IMR-90 (cell line): Measurements from ENCODE around the gene CARD10. TPM values are rescaled to one million over a fixed set of nuclear protein-coding genes. Genes with fewer than 3 reads are reported as not detected.

Source experiments
- ATAC-seq: fragments of 200-7000 bp; cut with Tn5 transposase; 2 replicates; pipeline ENCODE4 v1.9.1; 2020; ENCODE audit warnings: low read depth, mild to moderate bottlenecking, moderate library complexity
- BruUV-seq: library from RNA; stranded (reverse); fragments of 400-500 nt; replicated peaks from 2 replicates; lab custom pipeline; 2021; lab: Mats Ljungman, UMichigan
- CTCF ChIA-PET: fragments of 300-600 bp; formaldehyde crosslinking; extraction: SDS; loops from one replicate; lab custom pipeline; 2021; ENCODE audit warnings: antibody characterized with exemption; lab: Yijun Ruan, JAX
- POLR2A ChIA-PET: fragments of 300-600 bp; sonication (Branson Sonifier 250); formaldehyde crosslinking; loops from one replicate; lab custom pipeline; 2022; ENCODE audit warnings: antibody characterized with exemption; ENCODE audit not compliant: unreplicated experiment; lab: Charles Lee
- DNase-seq: peaks from one replicate; pipeline ENCODE4 v3.0.0; 2013
- H2AFZ ChIP-seq: replicated peaks from 2 replicates; pipeline ENCODE3; 2013; ENCODE audit warnings: low read length, mild to moderate bottlenecking; ENCODE audit not compliant: poor library complexity
- H2AK5ac ChIP-seq: 2 replicates; pipeline ENCODE4 v1.6.1; 2013; ENCODE audit warnings: low read depth, low read length, inconsistent platforms
- H2AK9ac ChIP-seq: replicated peaks from 2 replicates; pipeline ENCODE3; 2013; ENCODE audit warnings: mild to moderate bottlenecking, low read depth, low read length, moderate library complexity; ENCODE audit not compliant: poor library complexity
- H2BK120ac ChIP-seq: 2 replicates; pipeline ENCODE4 v1.6.1; 2013; ENCODE audit warnings: low read depth, low read length, inconsistent platforms
- H2BK15ac ChIP-seq: 3 replicates; pipeline ENCODE4 v1.6.1; 2013; ENCODE audit warnings: low read depth, low read length, inconsistent platforms
- H2BK20ac ChIP-seq: 2 replicates; pipeline ENCODE4 v1.6.1; 2013; ENCODE audit warnings: low read depth, mild to moderate bottlenecking, inconsistent platforms, low read length, moderate library complexity
- H2BK5ac ChIP-seq: 2 replicates; pipeline ENCODE4 v1.6.1; 2013; ENCODE audit warnings: mild to moderate bottlenecking, low read depth, low read length, inconsistent platforms; ENCODE audit not compliant: poor library complexity, severe bottlenecking
- H3K14ac ChIP-seq: replicated peaks from 2 replicates; pipeline ENCODE4 v1.6.1; 2013; ENCODE audit warnings: low read depth, low read length, inconsistent platforms
- H3K18ac ChIP-seq: 2 replicates; pipeline ENCODE4 v1.6.1; 2013; ENCODE audit warnings: low read depth, low read length, control low read depth
- H3K23ac ChIP-seq: 2 replicates; pipeline ENCODE4 v1.6.1; 2013; ENCODE audit warnings: low read depth, low read length, inconsistent platforms
- H3K27ac ChIP-seq: 2 replicates; pipeline ENCODE4 v1.5.1; 2013; ENCODE audit warnings: mild to moderate bottlenecking, control low read depth, low read length; ENCODE audit not compliant: insufficient read depth
- H3K27me3 ChIP-seq: 2 replicates; pipeline ENCODE4 v1.6.1; 2013; ENCODE audit warnings: low read length; ENCODE audit not compliant: control insufficient read depth, insufficient read depth
- H3K36me3 ChIP-seq: 2 replicates; pipeline ENCODE4 v1.6.1; 2013; ENCODE audit warnings: low read length, mixed read lengths; ENCODE audit not compliant: control insufficient read depth, insufficient read depth
- H3K4ac ChIP-seq: 2 replicates; pipeline ENCODE4 v1.6.1; 2013; ENCODE audit warnings: low read depth, low read length, inconsistent platforms
- H3K4me1 ChIP-seq: 2 replicates; pipeline ENCODE4 v1.6.1; 2013; ENCODE audit warnings: low read length, mixed read lengths; ENCODE audit not compliant: control insufficient read depth, insufficient read depth
- H3K4me2 ChIP-seq: 2 replicates; pipeline ENCODE4 v1.6.1; 2013; ENCODE audit warnings: low read depth, mild to moderate bottlenecking, control low read depth, low read length, moderate library complexity
- H3K4me3 ChIP-seq: 2 replicates; pipeline ENCODE4 v1.5.1; 2013; ENCODE audit warnings: low read depth, mild to moderate bottlenecking, control low read depth, low read length, moderate library complexity; ENCODE audit not compliant: insufficient read depth
- H3K56ac ChIP-seq: 2 replicates; pipeline ENCODE4 v1.6.1; 2013; ENCODE audit warnings: low read length, inconsistent platforms; ENCODE audit not compliant: insufficient read depth; ENCODE audit errors: extremely low read depth
- H3K79me1 ChIP-seq, 2 experiments: 2 replicates each; pipeline ENCODE4 v1.6.1; 2013; ENCODE audit warnings: low read length in 2 of 2, inconsistent platforms in 1 of 2, low read depth in 1 of 2
- H3K9ac ChIP-seq: 2 replicates; pipeline ENCODE4 v1.6.1; 2013; ENCODE audit warnings: low read depth, low read length, control low read depth
- H3K9me1 ChIP-seq: 2 replicates; pipeline ENCODE4 v1.6.1; 2013; ENCODE audit warnings: low read length, inconsistent platforms; ENCODE audit not compliant: insufficient read depth
- H3K9me3 ChIP-seq: 2 replicates; pipeline ENCODE4 v1.6.1; 2013; ENCODE audit warnings: low read length; ENCODE audit not compliant: control insufficient read depth, insufficient read depth
- H4K20me1 ChIP-seq: 2 replicates; pipeline ENCODE4 v1.6.1; 2013; ENCODE audit warnings: low read length, inconsistent platforms; ENCODE audit not compliant: insufficient read depth
- H4K5ac ChIP-seq: 2 replicates; pipeline ENCODE4 v1.6.1; 2013; ENCODE audit warnings: mild to moderate bottlenecking, low read depth, low read length, control low read depth
- H4K8ac ChIP-seq, 2 experiments: 2 replicates each; pipeline ENCODE4 v1.6.1; 2013; ENCODE audit warnings: low read depth in 2 of 2, low read length in 2 of 2, control low read depth in 1 of 2, inconsistent platforms in 1 of 2
- H4K91ac ChIP-seq: 2 replicates; pipeline ENCODE4 v1.6.1; 2013; ENCODE audit warnings: low read depth, low read length, inconsistent platforms; ENCODE audit not compliant: insufficient read depth
- CEBPB ChIP-seq: IDR thresholded peaks from 2 replicates; pipeline ENCODE4 v1.6.1; 2012; ENCODE audit warnings: low read depth, low read length, improper control_type of control experiment
- CHD1 ChIP-seq: IDR thresholded peaks from 2 replicates; pipeline ENCODE4 v1.6.1; 2012; ENCODE audit warnings: low read depth, low read length, improper control_type of control experiment
- CTCF ChIP-seq: conservative IDR thresholded peaks from 2 replicates; pipeline ENCODE4 v1.5.1; 2012; ENCODE audit warnings: mild to moderate bottlenecking, low read depth, low read length, improper control_type of control experiment
- ELK1 ChIP-seq: fragments of 150-350 bp; IDR thresholded peaks from 2 replicates; pipeline ENCODE4 v1.6.1; 2016; ENCODE audit warnings: low read depth, mild to moderate bottlenecking, low read length, moderate library complexity, borderline replicate concordance
- MAZ ChIP-seq: IDR thresholded peaks from 2 replicates; pipeline ENCODE4 v1.6.1; 2012; ENCODE audit warnings: low read depth, mild to moderate bottlenecking, low read length, improper control_type of control experiment, moderate library complexity, borderline replicate concordance
- NFE2L2 ChIP-seq: fragments of 150-350 bp; IDR thresholded peaks from 2 replicates; pipeline ENCODE4 v1.6.1; 2016; ENCODE audit warnings: low read depth, mild to moderate bottlenecking, low read length
- POLR2A ChIP-seq: IDR thresholded peaks from 2 replicates; pipeline ENCODE4 v1.6.1; 2012; ENCODE audit warnings: mild to moderate bottlenecking, low read depth, low read length
- RAD21 ChIP-seq: IDR thresholded peaks from 2 replicates; pipeline ENCODE4 v1.6.1; 2012; ENCODE audit warnings: low read length, improper control_type of control experiment
- RFX5 ChIP-seq: IDR thresholded peaks from 2 replicates; pipeline ENCODE4 v1.8.0; 2012; ENCODE audit warnings: low read depth, mild to moderate bottlenecking, low read length, moderate library complexity
- SMC3 ChIP-seq: fragments of 150-350 bp; IDR thresholded peaks from 2 replicates; pipeline ENCODE4 v1.6.1; 2016; ENCODE audit warnings: low read depth, mild to moderate bottlenecking, antibody characterized with exemption, low read length, moderate library complexity
- WGBS, 2 experiments: methylation state at CpG; one replicate each; pipeline versions ENCODE4 v1.1.5 to v1.1.7; 2013; ENCODE audit warnings: missing lambda C conversion rate in 2 of 2; ENCODE audit not compliant: insufficient read length in 1 of 2; ENCODE audit errors: extremely low coverage in 2 of 2; 5-methylcytosine and 5-hydroxymethylcytosine counted together
- dilution Hi-C: fragments of 300-500 bp; cut with HindIII; formaldehyde crosslinking; loops from one replicate; pipeline ENCODE4 v1.14.3; 2018; ENCODE audit warnings: low sequenced_read_pairs; ENCODE audit not compliant: unreplicated experiment
- in situ Hi-C: fragments of 300-500 bp; cut with MboI; formaldehyde crosslinking; loops from 3 replicates; pipeline ENCODE4 v1.14.3; 2019; ENCODE audit warnings: low sequenced_read_pairs, inconsistent platforms, mixed read lengths
- intact Hi-C: fragments of 100-400 bp; cut with micrococcal nuclease; formaldehyde crosslinking; loops from 2 replicates; pipeline ENCODE4 v1.10.0; 2022
- polyA plus RNA-seq, 3 experiments: library from polyadenylated mRNA; depleted of rRNA; stranded (reverse); fragments of >200 nt; gene quantifications; 2 replicates each; pipeline ENCODE4 v1.2.3, GENCODE V29; 2012; ENCODE audit warnings: low replicate concordance in 1 of 3
- total RNA-seq: library from RNA; depleted of rRNA; stranded (reverse); fragments of >200 nt; gene quantifications from 2 replicates; pipeline ENCODE4 v1.2.3, GENCODE V29; 2012

CARD10 gene
- total and polyA plus RNA-seq, 2 of the 4 experiments (the other 2 are of a cell fraction) = 6.1 to 18.4 TPM

- no peak overlapping the region for H2BK15ac ChIP-seq
- H4K8ac ChIP-seq = no peak overlapping the region
- H4K91ac ChIP-seq = no peak overlapping the region
- intact Hi-C loops = loop anchor here (2.0 kb wide), 1 partner anchor 28 kb away; no protein-coding TSS in a partner anchor
- peaks cover 24% of the 10 kb centered on the region for H3K9me1 ChIP-seq
- peaks cover 23% of the 10 kb centered on the region for H3K4me1 ChIP-seq
- ChIA-PET CTCF (interaction anchor here (0.8 to 1.6 kb wide), 4 partner anchors 12 to 25 kb away, joined by 3 to 11 read pairs (median 4); partner anchors contain the start of gene LGALS2), POLR2A (interaction anchor here (1.6 kb wide), 1 partner anchor 9 kb away, joined by 3 read pairs; no protein-coding TSS in a partner anchor)
- peak overlapping the region; percentile 80 for H2AK9ac ChIP-seq
- H2BK20ac ChIP-seq = no peak overlapping the region
- no peak overlapping the region for H3K4ac ChIP-seq
- H3K4me2 ChIP-seq = no peak overlapping the region
- no peak overlapping the region for H2BK120ac ChIP-seq
- peak overlapping the region; percentile 64 for H2AFZ ChIP-seq
- H3K14ac ChIP-seq = no peak overlapping the region; the same call in 1 of the 2 replicates
- WGBS, 2 experiments = 54% methylated on average over 11 of the region's 16 CpGs; no CpG with 5 or more reads in 1 of the 2 experiments
- H3K18ac ChIP-seq = no peak overlapping the region
- no peak overlapping the region; the same call in 1 of the 2 replicates for H2AK5ac ChIP-seq
- H3K9me3 ChIP-seq = no peaks in the 10 kb centered on the region
- H3K9ac ChIP-seq = no peak overlapping the region
- BruUV-seq = no TSS peak
- peaks cover 100% of the 10 kb centered on the region for H4K20me1 ChIP-seq
- no peak overlapping the region for H3K4me3 ChIP-seq
- H3K27me3 ChIP-seq = no peaks in the 10 kb centered on the region
- H3K56ac ChIP-seq = no peak overlapping the region
- TF ChIP-seq RFX5 (no peak), CTCF (peak; percentile 80), POLR2A (0 out of 2 replicates have a peak, but pooled peaks have one; percentile 21), MAZ (peak; percentile 42; the same call in 1 of the 2 replicates), NFE2L2 (no peak), SMC3 (peak; percentile 87), CHD1 (no peak), ELK1 (no peak), CEBPB (no peak), RAD21 (peak; percentile 84)
- in situ Hi-C loops = no loop called here
- 0 out of 2 replicates have a peak overlapping the region, but pooled peaks have one; percentile 24 for H3K23ac ChIP-seq
- dilution Hi-C loops = no loop called here
- peaks cover 48% of the 10 kb centered on the region for H3K36me3 ChIP-seq
- peaks cover 28 to 92% of the 10 kb centered on the region in 2 experiments; a peak in 3 of 4 replicates for H3K79me1 ChIP-seq
- H2BK5ac ChIP-seq = no peak overlapping the region
- ATAC-seq (no peak), DNase-seq (peak; percentile 46)
- H4K5ac ChIP-seq = no peak overlapping the region
- no peak overlapping the region for H3K27ac ChIP-seq
Measured at GRCh38 chr22:37566903-37567798, 47.9 kb upstream of the CARD10 start.
